Left ventricle myocardium inferior (tissue), 1 donor: Measurements from ENCODE around the gene CFAP70. TPM values are rescaled to one million over a fixed set of nuclear protein-coding genes. Genes with fewer than 3 reads are reported as not detected.

Experiments
- DNase-seq: peaks from one replicate; pipeline ENCODE4 v3.0.0-alpha.2; 2020
- H3K27ac ChIP-seq: fragments of 200-600 bp; replicated peaks from 2 replicates; pipeline ENCODE4 v1.8.0; 2021
- H3K27me3 ChIP-seq: fragments of 200-600 bp; 2 replicates; pipeline ENCODE4 v1.8.0; 2021; ENCODE audit warnings: low read depth
- H3K36me3 ChIP-seq: fragments of 200-600 bp; 2 replicates; pipeline ENCODE4 v1.8.0; 2021
- H3K4me1 ChIP-seq: fragments of 200-600 bp; 2 replicates; pipeline ENCODE4 v1.8.0; 2021
- H3K4me3 ChIP-seq: fragments of 200-600 bp; 2 replicates; pipeline ENCODE4 v1.8.0; 2021; ENCODE audit warnings: mild to moderate bottlenecking, moderate library complexity
- H3K9me3 ChIP-seq: fragments of 200-600 bp; replicated peaks from 2 replicates; pipeline ENCODE4 v1.8.0; 2021
- CTCF ChIP-seq: fragments of 200-600 bp; IDR thresholded peaks from 2 replicates; pipeline ENCODE4 v1.8.0; 2021; ENCODE audit warnings: antibody characterized with exemption, mild to moderate bottlenecking, borderline replicate concordance
- intact Hi-C: fragments of 100-400 bp; cut with micrococcal nuclease; formaldehyde crosslinking; loops from one replicate; pipeline ENCODE4 v1.11.0; 2022
- total RNA-seq: library from RNA; stranded (reverse); fragmentation: NEBNext Ultra II Directional; extraction: Animal tissue kit (Norgen Biotek cat#: 25700); gene quantifications from one replicate; pipeline ENCODE4 v1.2.1, GENCODE V29; 2021
- donor health status: DM: no; HTN: yes; CAD: no; lungs with severe emphysema.

Gene CFAP70
- total RNA-seq, 1 donor from 2014 or later: 2.0 TPM

- H3K9me3 ChIP-seq: no peaks in the 10 kb centered on the region
- H3K27ac ChIP-seq: peak within 1 kb of the TSS; percentile 81
- peaks cover 52% of the 10 kb centered on the region for H3K4me1 ChIP-seq
- H3K4me3 ChIP-seq: peak within 1 kb of the TSS; percentile 90
- intact Hi-C loops: no loop called here
- peak; percentile 95 for DNase-seq
- TF ChIP-seq CTCF: no peak
- H3K27me3 ChIP-seq: no peaks in the 10 kb centered on the region
- peaks cover 54% of the 10 kb centered on the region for H3K36me3 ChIP-seq
These were observed 111.8 kb downstream of the CFAP70 start, which contains the start of gene DNAJC9 for GRCh38 chr10:73246646-73247508. DNAJC9 (minus strand) TSS chr10:73247255; CDS start chr10:73247189, 66 bp downstream.

GRCh38 chr10:73246322-73246645 lies 112.4 kb downstream of the CFAP70 start:
- H3K27me3 ChIP-seq: no peaks in the 10 kb centered on the region
- peak overlapping the region; percentile 81 for H3K27ac ChIP-seq
- no peak for TF ChIP-seq CTCF
- H3K4me1 ChIP-seq: peaks cover 46% of the 10 kb centered on the region
- H3K36me3 ChIP-seq: peaks cover 60% of the 10 kb centered on the region
- no peak for DNase-seq
- peak overlapping the region; percentile 90 for H3K4me3 ChIP-seq
- H3K9me3 ChIP-seq: no peaks in the 10 kb centered on the region
- intact Hi-C loops: no loop called here

GRCh38 chr10:73244866-73245477 lies 113.7 kb downstream of the CFAP70 start:
- Histone ChIP-seq H3K27me3 (no peaks in the 10 kb centered on the region), H3K27ac (no peak overlapping the region), H3K9me3 (no peaks in the 10 kb centered on the region), H3K4me1 (peaks cover 37% of the 10 kb centered on the region), H3K4me3 (no peak overlapping the region), H3K36me3 (peaks cover 63% of the 10 kb centered on the region)
- no peak for TF ChIP-seq CTCF
- intact Hi-C loops: no loop called here
- no peak for DNase-seq

GRCh38 chr10:73239908-73240307 lies 118.8 kb downstream of the CFAP70 start:
- Histone ChIP-seq H3K27me3 (no peaks in the 10 kb centered on the region), H3K9me3 (no peaks in the 10 kb centered on the region), H3K27ac (no peak overlapping the region), H3K4me3 (no peak overlapping the region), H3K36me3 (peaks cover 62% of the 10 kb centered on the region), H3K4me1 (peaks cover 4% of the 10 kb centered on the region)
- no peak for TF ChIP-seq CTCF
- intact Hi-C loops: no loop called here
- no peak for DNase-seq

GRCh38 chr10:73238990-73239566 lies 119.6 kb downstream of the CFAP70 start:
- no peak overlapping the region for H3K27ac ChIP-seq
- H3K36me3 ChIP-seq: peaks cover 54% of the 10 kb centered on the region
- H3K4me3 ChIP-seq: no peak overlapping the region
- no peaks in the 10 kb centered on the region for H3K9me3 ChIP-seq
- peaks cover 8% of the 10 kb centered on the region for H3K4me1 ChIP-seq
- TF ChIP-seq CTCF: no peak
- no peaks in the 10 kb centered on the region for H3K27me3 ChIP-seq
- intact Hi-C loops: no loop called here
- no peak for DNase-seq
